Measurements from ENCODE around the gene FAM181A.

DNA sequence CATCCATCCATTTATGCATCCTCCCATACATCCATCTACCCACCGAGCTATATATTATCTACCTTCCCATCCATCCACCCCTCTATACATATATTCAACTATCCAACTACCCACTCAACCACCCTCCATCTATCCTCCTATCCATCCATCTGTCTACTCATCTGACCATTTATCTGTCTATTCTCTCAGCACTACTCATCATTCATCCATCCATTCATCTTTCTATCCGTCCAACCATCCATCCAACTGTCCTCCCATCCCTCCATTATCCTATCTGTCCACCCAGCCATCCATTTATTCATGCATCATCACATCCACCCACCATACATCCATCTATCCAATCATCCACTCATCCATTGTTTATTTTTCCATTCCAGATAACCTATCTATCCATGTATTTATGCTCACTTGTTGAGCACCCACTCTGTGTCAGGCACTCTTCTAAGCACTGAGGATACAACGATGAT, 37.7 kb downstream of the FAM181A start:
- TF ChIP-seq, protein P1, sequence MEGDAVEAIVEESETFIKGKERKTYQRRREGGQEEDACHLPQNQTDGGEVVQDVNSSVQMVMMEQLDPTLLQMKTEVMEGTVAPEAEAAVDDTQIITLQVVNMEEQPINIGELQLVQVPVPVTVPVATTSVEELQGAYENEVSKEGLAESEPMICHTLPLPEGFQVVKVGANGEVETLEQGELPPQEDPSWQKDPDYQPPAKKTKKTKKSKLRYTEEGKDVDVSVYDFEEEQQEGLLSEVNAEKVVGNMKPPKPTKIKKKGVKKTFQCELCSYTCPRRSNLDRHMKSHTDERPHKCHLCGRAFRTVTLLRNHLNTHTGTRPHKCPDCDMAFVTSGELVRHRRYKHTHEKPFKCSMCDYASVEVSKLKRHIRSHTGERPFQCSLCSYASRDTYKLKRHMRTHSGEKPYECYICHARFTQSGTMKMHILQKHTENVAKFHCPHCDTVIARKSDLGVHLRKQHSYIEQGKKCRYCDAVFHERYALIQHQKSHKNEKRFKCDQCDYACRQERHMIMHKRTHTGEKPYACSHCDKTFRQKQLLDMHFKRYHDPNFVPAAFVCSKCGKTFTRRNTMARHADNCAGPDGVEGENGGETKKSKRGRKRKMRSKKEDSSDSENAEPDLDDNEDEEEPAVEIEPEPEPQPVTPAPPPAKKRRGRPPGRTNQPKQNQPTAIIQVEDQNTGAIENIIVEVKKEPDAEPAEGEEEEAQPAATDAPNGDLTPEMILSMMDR (optimal IDR thresholded peaks at IDR 0.05 in 1 of 3, IDR thresholded peaks at IDR 0.05 in 1 of 3, conservative IDR thresholded peaks at IDR 0.05 in 1 of 3; ENCODE audit: extremely low read depth in 1 of 3, insufficient read depth in 2 of 3, low read length in 3 of 3), result no peak
- TF ChIP-seq EZH2 (IDR thresholded peaks at IDR 0.05; ENCODE audit: low read length), result no peak

All from keratinocyte (primary cell).